Central memory CD4-positive, alpha-beta T cell (primary cell): ENCODE measurements around the gene CBFA2T3.

Source experiments
- DNase-seq: peaks from one replicate; pipeline ENCODE4 v3.0.0; 2022

CBFA2T3 gene

DNA sequence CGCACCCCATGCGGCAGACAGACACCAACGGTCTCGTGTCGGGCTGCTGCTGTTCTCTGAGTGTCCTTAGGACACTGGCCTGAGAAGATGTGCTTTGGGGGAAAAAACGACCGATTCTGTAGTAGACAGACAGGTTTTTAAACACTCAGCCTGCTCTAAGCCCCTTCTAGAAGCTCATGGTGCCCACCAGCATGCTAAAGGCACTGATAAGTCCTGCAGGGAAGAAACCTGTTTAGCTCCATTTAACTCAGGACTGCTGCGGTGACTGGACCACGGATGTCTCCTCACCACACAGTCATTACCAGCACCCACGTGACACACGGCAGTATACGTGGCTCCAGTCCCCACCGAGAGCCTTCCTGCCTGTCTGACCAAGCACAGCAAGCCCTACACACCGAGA is 146.2 kb downstream of the CBFA2T3 start:
- no peak for DNase-seq

DNA sequence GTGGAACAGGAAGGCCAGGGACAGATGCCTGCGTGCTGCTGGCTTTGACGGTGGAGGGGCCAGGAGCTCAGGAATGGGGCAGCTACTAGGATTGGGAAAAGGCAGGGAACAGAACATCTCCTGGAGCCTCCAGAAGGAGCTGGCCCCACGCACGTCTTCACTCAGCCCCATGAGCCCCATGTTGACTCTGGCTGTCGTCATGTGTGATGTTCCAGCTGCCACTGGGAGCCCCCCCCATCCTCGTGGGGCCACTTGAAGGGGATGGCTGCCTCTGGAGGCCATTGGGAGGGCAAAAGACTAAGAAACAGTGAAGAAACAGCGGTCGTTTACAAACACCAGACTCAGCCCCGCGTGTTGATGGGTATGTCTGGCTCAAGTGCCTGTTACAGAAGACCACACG is 146.7 kb downstream of the CBFA2T3 start:
- no peak for DNase-seq

DNA sequence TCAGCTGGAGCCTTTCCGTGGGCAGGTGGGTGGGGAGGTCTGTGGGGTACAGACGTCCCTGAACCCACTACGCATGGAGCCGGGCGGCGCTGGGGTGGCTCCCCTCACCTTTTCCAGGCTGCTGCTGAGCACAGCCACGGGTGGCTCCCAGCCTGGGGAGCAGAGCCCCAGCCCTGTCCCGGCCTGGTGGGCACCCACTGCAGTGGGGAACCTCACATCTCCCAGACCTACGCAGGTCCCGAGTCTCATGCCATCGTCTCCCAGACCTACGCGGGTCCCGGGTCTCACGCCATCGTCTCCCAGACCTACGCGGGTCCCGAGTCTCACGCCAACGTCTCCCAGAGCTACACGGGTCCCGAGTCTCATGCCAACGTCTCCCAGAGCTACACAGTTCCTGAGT is 148.3 kb downstream of the CBFA2T3 start:
- DNase-seq: no peak

DNA sequence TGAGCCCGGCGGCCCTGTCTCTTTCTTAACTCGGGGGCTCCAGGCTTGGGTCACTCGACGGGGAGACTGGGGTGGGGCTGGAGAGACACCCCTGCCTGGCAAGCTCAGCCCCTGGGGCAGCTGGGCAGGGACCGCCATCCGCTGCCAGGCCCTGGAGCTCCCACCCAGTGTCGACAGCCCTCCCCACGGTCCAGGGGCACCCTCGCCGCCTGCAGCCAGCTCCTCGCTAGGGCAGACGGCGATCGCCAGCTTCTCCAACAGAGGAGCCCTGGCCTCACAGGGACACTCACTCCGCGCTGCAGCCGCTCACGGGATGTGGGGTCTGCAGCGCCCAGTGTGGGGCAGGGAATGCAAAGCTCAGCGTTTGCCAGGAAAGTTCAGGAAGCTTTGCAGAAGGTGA is 149.3 kb downstream of the CBFA2T3 start:
- no peak for DNase-seq

DNA sequence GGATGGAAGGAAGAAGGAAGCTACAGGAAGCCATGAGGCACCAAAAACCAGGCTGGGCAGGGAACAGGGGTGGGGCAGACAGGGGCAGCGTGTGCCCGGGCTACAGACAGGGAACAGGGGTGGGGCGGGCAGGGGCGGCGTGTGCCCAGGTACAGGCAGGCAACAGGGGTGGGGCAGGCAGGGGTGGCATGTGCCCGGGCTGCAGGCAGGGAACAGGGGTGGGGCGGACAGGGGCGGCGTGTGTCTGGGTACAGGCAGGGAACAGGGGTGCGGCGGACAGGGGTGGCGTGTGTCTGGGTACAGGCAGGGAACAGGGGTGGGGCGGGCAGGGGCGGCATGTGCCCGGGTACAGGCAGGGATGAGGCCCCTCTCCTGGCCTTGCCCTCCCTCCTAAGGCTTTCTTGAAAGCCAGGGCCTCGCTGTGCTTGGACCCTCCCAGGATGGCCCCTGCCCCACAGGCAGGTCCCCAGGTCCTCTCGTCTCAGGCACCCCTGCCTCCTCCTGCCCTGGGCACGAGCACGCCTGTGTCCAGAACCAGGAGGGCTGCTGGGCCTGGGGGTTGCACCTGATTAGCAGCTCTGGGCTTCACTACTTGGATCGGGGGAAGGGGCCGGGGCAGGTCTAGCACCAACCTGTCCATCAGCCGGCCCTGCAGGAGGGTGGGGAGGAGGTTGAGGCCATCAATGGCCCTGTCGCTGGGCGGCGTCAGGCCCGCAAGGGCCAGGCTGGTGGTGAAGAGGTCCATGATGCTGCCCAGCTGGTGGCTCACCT is 150.8 kb downstream of the CBFA2T3 start:
- no peak for DNase-seq

DNA sequence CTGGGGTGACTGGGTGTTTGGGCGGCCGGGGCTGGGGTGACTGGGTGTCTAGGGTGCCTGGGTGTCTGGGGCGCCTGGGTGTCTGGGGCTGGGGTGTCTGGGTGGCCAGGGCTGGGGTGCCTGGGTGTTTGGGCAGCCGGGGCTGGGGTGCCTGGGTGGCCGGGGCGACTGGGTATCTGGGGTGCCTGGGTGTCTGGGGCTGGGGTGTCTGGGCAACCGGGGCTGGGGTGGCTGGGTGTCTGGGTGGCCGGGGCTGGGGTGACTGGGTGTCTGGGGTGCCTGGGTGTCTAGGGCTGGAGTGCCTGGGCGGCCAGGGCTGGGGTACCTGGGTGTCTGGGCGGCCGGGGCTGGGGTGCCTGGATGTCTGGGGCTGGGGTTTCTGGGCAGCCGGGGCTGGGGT is 151.9 kb downstream of the CBFA2T3 start:
- no peak for DNase-seq
